ENCODE results near the gene TNIP1.

GRCh38 chr5:151089726-151090125 is 8.9 kb upstream of the TNIP1 start:
- TF ChIP-seq CTCF (IDR thresholded peaks at IDR 0.05 in 4 of 5, conservative IDR thresholded peaks at IDR 0.05 in 1 of 5) (no peak), POLR2A (IDR thresholded peaks at IDR 0.05) (no peak)

Measured in gastrocnemius medialis (tissue), 4 donors.